Astrocyte (in vitro differentiated cells and primary cell): ENCODE measurements around the gene BBOX1. TPM values are rescaled to one million over a fixed set of nuclear protein-coding genes. Genes with fewer than 3 reads are reported as not detected.

ENCODE experiments used
- total RNA-seq: library from RNA; stranded (reverse); gene quantifications from 2 replicates; pipeline ENCODE4 v1.2.1, GENCODE V29; 2021

BBOX1 gene
- total RNA-seq, 1 donor from 2014 or later = 0.39 TPM

Other genes starting within 250 kb of the BBOX1 start
- gene FIBIN, start 46.7 kb upstream of the BBOX1 start, total RNA-seq = 0.75 and 0.91 TPM in 2 replicates